ENCODE data around the gene SCN8A. TPM values are rescaled to one million over a fixed set of nuclear protein-coding genes. Genes with fewer than 3 reads are reported as not detected.

Gene SCN8A
- total RNA-seq, 4 donors from 2014 or later, result 0.08 to 0.62 (median 0.58) TPM

- no peak overlapping the region for H3K27ac ChIP-seq
- H3K27me3 ChIP-seq, result peaks cover 21% of the 10 kb centered on the region
- 58% methylated on average over 5 of the region's 5 CpGs for WGBS
- H3K4me1 ChIP-seq, result peaks cover 42% of the 10 kb centered on the region
- no peak for TF ChIP-seq CTCF (IDR thresholded peaks at IDR 0.05)
- TF ChIP-seq POLR2A (IDR thresholded peaks at IDR 0.05), result no peak
- TF ChIP-seq EP300 (IDR thresholded peaks at IDR 0.05), result no peak
- TF ChIP-seq POLR2AphosphoS5 (IDR thresholded peaks at IDR 0.05), result no peak
- no peak for DNase-seq (ENCODE audit: low spot score in 2 of 2)
- no peaks in the 10 kb centered on the region for H3K9me3 ChIP-seq
- H3K4me3 ChIP-seq, result no peak overlapping the region
- no peaks in the 10 kb centered on the region for H3K36me3 ChIP-seq
Observed at GRCh38 chr12:51852404-51853137, 261.5 kb downstream of the SCN8A start.

DNA sequence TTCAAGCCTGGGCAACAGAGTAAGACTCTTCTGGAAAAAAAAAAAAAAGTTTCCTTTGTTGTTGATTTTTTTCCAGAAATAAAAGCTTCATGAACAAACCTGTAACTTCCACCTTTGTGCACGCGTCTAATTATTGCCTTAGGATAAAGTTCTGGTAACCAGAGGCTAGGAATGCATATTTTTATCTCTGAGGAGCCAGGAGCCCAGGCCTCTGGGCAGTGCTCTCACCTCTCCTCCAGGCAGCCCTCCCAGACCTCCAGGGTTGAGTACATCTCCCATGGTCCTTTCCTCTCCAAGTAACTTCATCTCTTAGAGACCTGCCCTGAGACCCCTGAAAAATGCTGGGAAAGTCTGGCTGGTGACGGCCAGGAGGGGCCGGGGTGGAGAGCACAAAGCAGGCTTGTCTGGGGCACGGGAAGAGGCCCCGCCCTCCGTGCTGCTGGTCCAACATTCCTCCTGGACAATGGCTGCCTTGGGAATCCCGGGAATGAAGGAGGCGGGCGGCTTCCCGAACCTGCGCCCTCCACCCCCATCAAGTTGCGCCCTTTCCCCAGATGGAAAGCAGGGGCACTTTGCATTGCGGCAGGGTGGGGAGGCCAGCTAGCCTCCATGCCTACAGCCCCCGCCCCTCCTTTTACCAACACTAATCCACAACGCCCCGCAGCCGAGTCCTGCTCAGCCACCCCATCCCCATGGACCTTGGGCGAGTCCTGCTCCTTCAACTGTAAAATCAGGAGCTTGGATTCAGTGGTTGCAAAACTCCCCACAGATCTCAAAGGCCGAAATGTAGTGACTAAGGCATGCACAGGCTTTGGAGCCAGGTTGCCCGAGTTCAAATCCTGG, 264.8 kb downstream of the SCN8A start:
- 17% methylated on average over 13 of the region's 21 CpGs for WGBS
- H3K4me3 ChIP-seq, result peak overlapping the region; percentile 30
- no peak for DNase-seq (ENCODE audit: low spot score in 2 of 2)
- H3K36me3 ChIP-seq, result no peaks in the 10 kb centered on the region
- no peak overlapping the region for H3K27ac ChIP-seq
- H3K4me1 ChIP-seq, result peaks cover 18% of the 10 kb centered on the region
- TF ChIP-seq EP300 (IDR thresholded peaks at IDR 0.05), result no peak
- TF ChIP-seq POLR2A (IDR thresholded peaks at IDR 0.05), result no peak
- no peak for TF ChIP-seq POLR2AphosphoS5 (IDR thresholded peaks at IDR 0.05)
- TF ChIP-seq CTCF (IDR thresholded peaks at IDR 0.05), result no peak
- peaks cover 3% of the 10 kb centered on the region for H3K27me3 ChIP-seq
- no peaks in the 10 kb centered on the region for H3K9me3 ChIP-seq

GRCh38 chr12:51860986-51861385, 270.0 kb downstream of the SCN8A start:
- Histone ChIP-seq H3K27ac (no peak overlapping the region), H3K36me3 (no peaks in the 10 kb centered on the region), H3K27me3 (peaks cover 15% of the 10 kb centered on the region), H3K9me3 (no peaks in the 10 kb centered on the region), H3K4me1 (peaks cover 15% of the 10 kb centered on the region), H3K4me3 (no peak overlapping the region)
- WGBS, result 94% methylated on average over 3 of the region's 3 CpGs
- no peak for TF ChIP-seq POLR2A (IDR thresholded peaks at IDR 0.05)
- TF ChIP-seq POLR2AphosphoS5 (IDR thresholded peaks at IDR 0.05), result no peak
- TF ChIP-seq CTCF (IDR thresholded peaks at IDR 0.05), result no peak
- TF ChIP-seq EP300 (IDR thresholded peaks at IDR 0.05), result no peak
- no peak for DNase-seq (ENCODE audit: low spot score in 2 of 2)

Other genes starting within 250 kb of the SCN8A start
- not detected for gene CELA1, start 244.6 kb upstream of the SCN8A start, total RNA-seq
- gene GALNT6, start 199.8 kb upstream of the SCN8A start, total RNA-seq, result 10 to 100 TPM in 1 of 4 donors, 1 to 10 TPM in 3; 2.0 to 33.8 (median 8.8) TPM
- gene SLC4A8, start 166.4 kb upstream of the SCN8A start, total RNA-seq, result 1 to 10 TPM in 2 of 4 donors, not detected in 2; 1.1 to 2.2 TPM